ENCODE measurements around the gene GOLT1A. TPM values are rescaled to one million over a fixed set of nuclear protein-coding genes. Genes with fewer than 3 reads are reported as not detected.

GOLT1A gene
- total RNA-seq, 2 experiments from 2014 or later, result not detected

GRCh38 chr1:204150702-204151551, 62.9 kb downstream of the GOLT1A start:
- CTCF ChIA-PET, result interaction anchor here (0.9 to 2.6 kb wide), 3 partner anchors 9 to 213 kb away, joined by 3 to 8 read pairs (median 3); no protein-coding TSS in a partner anchor
- no peak overlapping the region for H3K4me3 Mint-ChIP-seq
- peaks cover 20% of the 10 kb centered on the region for H3K27me3 Mint-ChIP-seq
- no peak overlapping the region for H3K27ac Mint-ChIP-seq
- no peaks in the 10 kb centered on the region for H3K36me3 Mint-ChIP-seq
- ATAC-seq (no peak), DNase-seq (no peak)
- H3K4me1 Mint-ChIP-seq, result no peaks in the 10 kb centered on the region
- no peaks in the 10 kb centered on the region for H3K9me3 Mint-ChIP-seq (ENCODE audit: low read depth)

DNA sequence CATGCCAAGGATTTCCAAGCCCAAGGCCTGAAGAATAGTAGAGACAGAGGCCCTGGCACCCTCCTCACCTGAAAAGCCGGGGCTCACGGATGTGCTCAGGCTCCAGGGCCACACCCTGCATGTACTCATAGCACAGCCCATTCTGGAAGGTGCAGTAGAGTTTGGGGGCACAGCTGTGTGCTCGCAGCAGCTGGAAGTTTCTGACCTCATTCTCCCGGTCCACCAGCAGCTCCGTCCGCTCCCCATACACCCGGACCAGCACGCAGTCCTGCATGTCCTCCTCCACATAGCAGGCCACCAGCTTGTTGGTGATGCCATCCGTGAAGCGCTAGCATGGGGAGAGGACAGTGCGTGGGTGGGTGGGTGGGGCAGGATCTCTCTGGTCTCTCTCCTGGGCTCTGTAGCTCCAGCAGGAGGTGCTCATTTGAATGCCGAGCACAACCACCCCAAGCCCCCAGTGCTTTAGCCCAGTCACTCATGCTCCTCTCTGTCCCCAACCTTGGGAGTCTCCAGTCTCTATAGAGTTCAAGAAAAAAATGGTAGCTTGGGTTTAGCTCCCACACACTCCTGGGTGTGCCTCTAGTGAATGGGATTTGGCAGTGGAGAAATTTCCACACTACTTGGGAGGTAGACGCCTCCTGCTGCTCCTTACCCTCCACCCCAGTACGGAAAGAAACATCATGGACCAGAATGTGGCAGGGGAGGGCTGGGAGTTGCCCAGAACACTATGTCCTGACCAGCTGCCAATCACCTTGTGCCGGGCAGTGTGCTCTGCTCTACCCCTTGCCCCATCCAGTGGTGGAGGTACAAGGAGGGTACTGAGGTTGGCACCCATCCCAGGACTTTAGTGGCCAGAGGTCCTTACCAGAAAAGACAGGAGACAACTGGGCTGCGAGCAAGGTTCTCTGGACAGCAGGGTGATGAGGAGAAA, 63.9 kb downstream of the GOLT1A start:
- H3K4me1 Mint-ChIP-seq, result no peaks in the 10 kb centered on the region
- no peak for DNase-seq
- peaks cover 20% of the 10 kb centered on the region for H3K27me3 Mint-ChIP-seq
- no peak for ATAC-seq
- CTCF ChIA-PET, result interaction anchor here (2.6 kb wide), 1 partner anchor 13 kb away, joined by 8 read pairs; no protein-coding TSS in a partner anchor
- no peaks in the 10 kb centered on the region for H3K9me3 Mint-ChIP-seq (ENCODE audit: low read depth)
- H3K27ac Mint-ChIP-seq, result no peak overlapping the region
- no peak overlapping the region for H3K4me3 Mint-ChIP-seq
- no peaks in the 10 kb centered on the region for H3K36me3 Mint-ChIP-seq

- no peaks in the 10 kb centered on the region for H3K36me3 Mint-ChIP-seq
- H3K9me3 Mint-ChIP-seq (ENCODE audit: low read depth), result no peaks in the 10 kb centered on the region
- CTCF ChIA-PET, result interaction anchor here (1.1 kb wide), 1 partner anchor 13 kb away, joined by 3 read pairs; no protein-coding TSS in a partner anchor
Observed at GRCh38 chr1:204149107-204149506, 64.7 kb downstream of the GOLT1A start.

More at GRCh38 chr1:204149107-204149506, 64.7 kb downstream of the GOLT1A start:
- H3K27me3 Mint-ChIP-seq, result peaks cover 18% of the 10 kb centered on the region
- H3K27ac Mint-ChIP-seq, result no peak overlapping the region
- H3K4me3 Mint-ChIP-seq, result no peak overlapping the region
- DNase-seq, result no peak
- H3K4me1 Mint-ChIP-seq, result no peaks in the 10 kb centered on the region
- ATAC-seq, result no peak

Other genes with a start within 250 kb of the GOLT1A start
- 1 to 10 TPM; 1.0 to 1.9 TPM for gene SOX13, start 140.9 kb downstream of the GOLT1A start, total RNA-seq
- gene ETNK2, start 61.9 kb downstream of the GOLT1A start, total RNA-seq, result not detected
- gene REN, start 47.7 kb downstream of the GOLT1A start, total RNA-seq, result not detected
- gene KISS1, start 17.5 kb downstream of the GOLT1A start, total RNA-seq, result not detected
- gene PLEKHA6, start 145.9 kb upstream of the GOLT1A start, total RNA-seq, result under 1 TPM; 0.02 to 0.29 TPM
- 10 to 100 TPM; 75.5 to 81.7 TPM for gene PPP1R15B, start 197.8 kb upstream of the GOLT1A start, total RNA-seq

Data from activated CD8-positive, alpha-beta memory T cell treated with anti-CD3 and anti-CD28 coated beads, Interleukin-2, amount 10 ng/mL, durations not matched to agents 7 days and 5 days (primary cell).